NCI-H526 (cell line): ENCODE data around the gene MRPL17.

Experiments
- DNase-seq, 2 experiments: peaks; one replicate each; lab custom pipeline; 2025; lab: John Stamatoyannopoulos, UW

Gene MRPL17

DNA sequence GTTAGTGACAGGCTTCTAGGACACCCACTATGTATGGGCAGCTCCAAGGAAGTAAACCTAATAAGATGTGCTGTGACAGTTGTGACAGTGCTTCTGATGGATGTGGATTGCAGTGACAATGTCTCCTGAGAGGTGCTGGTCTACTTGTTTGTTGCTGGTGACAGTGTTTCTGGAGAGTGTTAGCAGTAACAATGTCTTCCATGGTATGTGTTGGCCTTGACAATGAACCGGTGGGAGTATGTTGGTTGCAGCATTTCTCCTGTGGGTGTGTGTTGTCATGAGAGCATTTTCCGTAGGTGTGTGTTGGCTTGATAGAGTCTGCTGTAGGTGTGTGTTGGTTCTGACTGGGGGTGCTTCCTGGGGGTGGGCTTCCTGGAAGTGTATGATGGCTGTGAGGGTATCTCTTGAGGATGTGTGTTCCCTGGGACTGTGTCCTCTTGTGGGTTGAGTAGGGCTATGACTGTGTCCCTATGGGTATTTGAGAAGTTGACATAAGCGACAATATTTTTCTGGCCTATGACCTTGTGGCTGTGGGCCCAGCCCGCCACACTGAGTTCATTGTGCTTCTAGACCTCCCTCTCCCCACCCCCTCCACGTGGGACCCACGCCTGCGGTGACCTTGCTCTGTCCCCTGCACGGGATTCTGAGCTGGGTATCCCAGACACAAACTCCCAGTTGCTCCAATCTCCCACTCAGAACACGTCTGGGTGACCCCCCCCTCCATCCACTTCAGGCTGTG is 28.7 kb downstream of the MRPL17 start:
- no peak for DNase-seq

DNA sequence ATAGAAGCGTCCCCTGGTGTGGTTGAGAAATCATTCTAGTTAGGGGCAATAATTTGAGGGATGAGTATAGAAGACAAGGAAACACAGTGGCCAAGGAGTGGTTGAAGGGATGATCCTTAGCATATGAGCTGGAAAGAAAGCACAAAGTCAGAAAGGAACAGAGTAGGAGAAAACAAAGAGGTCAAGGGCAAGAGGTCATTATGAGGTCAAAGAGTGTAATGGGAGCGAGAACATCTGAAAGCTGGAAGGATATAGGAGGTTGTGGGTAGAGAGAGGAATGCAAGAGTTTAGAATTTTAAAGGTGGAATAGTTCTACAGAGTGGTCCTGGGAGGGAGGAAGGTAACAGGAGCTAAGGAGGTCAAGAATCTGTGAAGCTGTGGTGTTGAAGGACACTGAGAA is 29.5 kb downstream of the MRPL17 start:
- DNase-seq, result no peak

DNA sequence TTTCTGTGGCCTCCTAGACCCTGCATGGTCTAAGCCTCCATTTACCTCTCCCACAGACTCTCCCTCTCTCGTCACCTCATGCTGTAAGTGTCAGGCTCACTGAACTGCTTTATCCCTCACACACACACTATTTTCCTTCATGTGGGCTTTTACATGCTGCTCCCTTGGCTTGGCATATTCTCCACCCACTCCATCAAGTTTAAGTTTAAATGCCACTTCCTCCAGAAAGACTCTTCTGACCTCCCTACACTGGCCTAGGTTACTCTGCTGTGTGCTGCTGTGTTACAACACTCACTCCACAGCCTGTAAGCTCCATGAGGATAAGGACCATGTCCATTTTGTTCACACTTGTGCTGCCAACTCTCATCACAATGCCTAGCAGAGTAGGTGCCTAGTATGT is 30.0 kb downstream of the MRPL17 start:
- DNase-seq, result no peak

DNA sequence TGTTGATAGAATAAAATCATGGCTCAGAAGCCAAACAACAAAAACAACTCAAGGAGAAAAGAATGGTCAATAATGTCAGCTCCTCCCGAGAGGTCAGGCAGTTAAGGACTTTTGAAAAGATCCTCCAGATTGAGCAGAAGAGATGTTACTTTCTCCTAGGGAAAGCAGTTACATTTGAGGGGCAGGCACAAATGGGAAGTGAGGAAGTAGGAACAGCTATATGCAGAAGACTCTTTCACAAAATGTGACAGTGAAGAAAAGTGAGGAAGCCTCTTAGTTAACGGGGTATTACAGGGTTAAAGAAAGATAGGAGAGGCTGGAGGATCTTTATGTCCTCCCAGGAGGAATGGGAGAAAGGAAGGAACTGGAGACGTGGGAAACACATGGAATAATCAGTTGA is 31.0 kb downstream of the MRPL17 start:
- DNase-seq, result no peak

DNA sequence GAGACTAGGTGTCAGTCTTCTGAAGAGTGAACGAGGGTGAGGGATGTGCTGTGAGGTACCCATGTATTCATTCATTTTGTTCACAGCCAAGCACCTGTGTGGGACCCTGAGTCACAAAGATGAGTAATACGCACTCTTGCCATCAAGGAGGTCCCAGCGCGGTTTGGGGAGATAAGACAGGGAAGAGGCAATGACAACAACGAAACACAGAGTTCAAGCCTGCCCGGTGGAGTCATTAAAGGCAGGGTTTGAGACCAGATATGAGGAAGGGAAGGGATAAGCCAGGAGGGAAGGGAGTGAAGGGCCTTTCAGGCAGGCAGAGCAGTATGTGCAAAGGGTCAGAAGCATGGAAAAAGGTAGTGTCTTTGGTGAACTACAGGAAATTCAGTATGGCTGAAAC is 32.2 kb downstream of the MRPL17 start:
- DNase-seq, result no peak

DNA sequence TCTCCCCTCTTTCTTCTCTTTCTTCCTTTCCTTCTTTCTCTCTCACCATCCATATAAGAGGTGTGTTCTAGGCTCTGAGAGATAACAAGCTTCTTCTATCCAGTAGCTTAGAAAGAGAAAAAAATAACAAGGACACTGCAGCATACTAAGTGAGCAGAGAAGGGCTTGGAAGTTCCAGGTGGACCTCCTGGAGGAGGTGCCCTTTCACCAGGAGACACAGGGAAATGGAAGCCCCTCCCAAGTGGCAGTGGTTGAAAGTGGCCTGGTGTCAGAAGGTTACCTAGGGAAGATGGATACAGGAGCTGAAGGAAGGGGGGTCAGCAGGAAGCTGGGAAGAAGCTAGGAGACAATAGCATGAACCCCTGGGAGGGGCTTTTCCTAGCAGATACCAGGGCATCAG is 33.0 kb downstream of the MRPL17 start:
- DNase-seq, result no peak

DNA sequence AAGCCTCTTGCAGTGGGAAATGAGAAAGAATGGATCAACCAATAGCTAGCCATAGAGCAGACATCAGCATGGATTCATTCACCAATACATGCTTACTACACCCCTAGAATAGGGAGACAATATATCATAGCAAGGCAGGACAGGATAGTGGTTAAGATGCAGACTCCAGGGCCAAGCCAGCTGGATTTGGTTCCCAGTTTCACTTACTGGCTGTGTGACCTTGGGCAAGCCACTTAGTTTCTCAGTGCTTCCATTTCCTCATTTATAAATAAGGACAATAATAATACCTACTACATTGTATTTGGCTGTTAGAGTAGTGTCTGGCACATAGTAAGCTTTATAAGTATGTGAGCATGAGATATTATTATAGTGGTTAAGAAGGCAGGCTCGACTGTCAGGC is 34.6 kb downstream of the MRPL17 start:
- no peak for DNase-seq

DNA sequence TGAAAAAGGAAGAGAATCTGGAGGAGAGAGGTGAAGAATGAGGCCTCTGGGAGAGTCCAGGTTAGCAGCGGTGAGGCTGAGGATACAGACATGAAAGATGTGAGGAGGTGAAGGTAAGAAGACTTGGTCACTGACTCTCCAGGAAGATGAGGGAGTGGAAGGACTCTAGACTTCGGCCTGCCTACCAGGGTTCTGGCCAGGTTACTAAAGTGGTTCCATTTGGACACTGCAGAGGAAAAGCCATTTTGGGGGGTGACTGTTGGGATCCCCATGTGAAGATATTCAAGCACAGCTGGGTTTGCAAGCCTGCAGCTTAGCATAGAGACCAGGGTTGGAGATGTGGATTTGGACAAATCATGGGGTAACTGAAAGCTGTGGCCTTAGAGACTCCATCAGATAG is 35.3 kb downstream of the MRPL17 start:
- no peak for DNase-seq

DNA sequence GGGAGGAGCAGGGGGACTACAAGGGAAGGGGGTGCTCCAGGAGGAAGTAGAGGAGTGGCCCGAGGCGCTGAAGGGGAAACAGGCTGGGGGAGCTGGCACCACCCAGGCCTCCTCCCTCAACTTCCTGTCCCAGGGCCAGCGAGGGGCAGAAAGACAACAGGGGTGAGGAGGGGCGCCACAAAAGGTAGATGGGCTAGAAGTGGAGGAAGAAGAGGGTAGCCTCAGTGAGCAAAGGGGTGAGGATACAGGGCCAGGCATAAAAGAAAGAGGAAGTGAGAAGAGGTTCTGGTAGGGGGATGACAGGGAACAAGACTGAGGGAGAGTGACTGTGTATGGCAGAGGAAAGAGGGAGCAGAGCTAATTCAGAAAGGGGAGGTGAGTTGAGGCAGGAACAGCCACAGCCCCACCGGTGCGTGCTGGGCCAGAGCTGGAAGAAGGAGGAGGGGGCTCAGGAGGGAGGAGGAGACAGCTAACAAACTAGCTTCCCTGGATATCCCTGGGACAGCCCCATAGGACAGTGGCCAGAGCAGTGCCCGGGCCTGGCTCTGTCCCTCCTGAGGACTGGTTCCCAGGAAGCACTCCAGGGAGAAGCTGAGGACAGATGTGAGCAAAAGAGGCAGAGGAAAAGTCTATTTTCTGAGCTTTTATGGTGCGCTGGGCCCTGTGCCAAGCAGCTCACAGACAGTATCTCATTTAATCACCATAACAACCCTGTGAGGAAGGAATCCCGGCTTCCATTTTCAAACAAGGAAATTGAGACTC is 36.0 kb downstream of the MRPL17 start:
- DNase-seq, result no peak

DNA sequence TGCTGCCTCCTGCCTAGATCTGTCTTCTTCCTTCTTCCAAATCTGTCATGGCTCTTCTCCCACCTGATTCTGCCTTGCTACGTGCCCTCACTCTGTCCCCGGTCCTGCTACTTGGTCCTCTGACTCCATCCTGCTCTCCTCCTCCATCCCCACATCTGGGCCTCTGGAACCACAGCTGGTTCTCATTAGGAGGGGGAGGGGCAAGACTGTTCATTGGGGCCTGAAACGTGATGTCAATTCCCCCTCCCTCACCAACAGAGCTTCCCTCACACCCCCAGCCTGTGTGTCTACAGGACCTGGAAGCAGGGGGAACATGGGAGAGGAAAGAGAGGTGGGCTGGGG is 36.6 kb downstream of the MRPL17 start:
- no peak for DNase-seq

DNA sequence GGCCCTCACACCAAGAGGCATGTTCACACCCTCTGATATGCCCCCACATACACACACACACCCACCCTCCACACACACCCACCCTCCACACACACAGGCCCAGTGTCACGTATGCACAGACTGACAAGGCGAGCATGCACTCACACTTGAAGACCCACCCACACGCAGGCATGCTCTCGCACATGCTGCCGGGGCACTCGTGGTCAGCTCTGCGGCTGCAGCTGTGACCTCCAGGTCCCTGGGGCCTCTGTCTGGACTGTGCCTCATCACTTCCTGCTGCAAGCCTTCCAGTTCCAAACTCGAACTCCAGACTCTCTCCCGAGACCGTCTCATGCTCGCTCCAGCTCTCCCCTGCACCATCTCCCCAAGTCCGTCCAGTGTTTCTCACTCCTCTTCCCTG is 37.1 kb downstream of the MRPL17 start:
- no peak for DNase-seq

DNA sequence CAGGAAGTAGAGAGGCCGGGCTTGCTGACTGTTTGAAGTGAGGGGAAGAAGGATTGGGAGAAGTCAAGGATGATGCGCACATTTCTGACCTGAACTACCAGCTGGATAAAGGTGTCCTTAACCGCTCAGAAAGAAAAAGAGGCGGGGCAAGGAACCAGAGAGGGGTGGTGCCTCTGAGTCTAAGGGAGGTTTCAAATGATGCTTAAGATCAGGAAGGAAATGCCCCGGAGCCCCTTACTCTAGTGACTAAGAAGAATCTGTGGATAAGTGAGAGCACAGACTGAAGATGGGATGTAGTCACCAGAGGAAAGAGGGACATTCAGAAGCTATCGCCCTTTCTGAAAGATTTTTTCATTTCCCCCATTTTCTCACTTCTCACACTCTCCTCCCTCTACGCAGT is 40.2 kb downstream of the MRPL17 start:
- no peak for DNase-seq

DNA sequence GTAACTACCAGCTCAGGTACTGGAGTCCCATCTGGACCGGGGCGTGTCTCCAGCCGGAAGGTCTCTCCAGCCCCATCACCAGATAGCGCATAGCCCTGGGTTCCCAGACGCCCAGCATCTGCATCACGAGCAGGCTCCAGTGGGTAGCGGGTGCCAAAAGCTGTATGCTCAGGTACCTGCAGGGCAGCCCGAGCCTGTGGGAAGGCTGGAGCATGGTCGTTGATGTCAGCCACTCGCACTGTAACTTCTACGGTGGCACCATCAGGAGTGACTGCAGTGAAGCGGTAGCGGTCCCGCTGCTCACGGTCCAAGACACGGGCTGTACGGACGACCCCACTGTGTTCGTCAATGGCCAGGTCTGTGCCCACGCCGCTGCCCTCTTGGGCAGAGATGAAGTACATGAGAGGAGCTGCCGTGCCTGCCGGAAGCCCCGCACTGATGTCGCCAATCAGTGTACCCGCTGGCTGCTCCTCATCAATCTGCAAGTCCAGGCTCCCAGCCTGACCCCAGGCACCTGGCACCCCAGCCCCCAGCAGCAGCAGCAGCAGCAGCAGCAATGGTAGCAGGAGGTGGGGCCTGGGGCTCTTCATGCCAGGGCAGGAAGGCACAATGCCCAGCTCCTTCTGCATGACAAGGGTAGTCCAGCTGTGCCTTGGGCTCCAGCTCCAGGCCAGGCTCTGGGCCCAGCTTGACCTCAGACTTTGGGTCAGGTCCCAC is 42.0 kb downstream of the MRPL17 start:
- no peak for DNase-seq

DNA sequence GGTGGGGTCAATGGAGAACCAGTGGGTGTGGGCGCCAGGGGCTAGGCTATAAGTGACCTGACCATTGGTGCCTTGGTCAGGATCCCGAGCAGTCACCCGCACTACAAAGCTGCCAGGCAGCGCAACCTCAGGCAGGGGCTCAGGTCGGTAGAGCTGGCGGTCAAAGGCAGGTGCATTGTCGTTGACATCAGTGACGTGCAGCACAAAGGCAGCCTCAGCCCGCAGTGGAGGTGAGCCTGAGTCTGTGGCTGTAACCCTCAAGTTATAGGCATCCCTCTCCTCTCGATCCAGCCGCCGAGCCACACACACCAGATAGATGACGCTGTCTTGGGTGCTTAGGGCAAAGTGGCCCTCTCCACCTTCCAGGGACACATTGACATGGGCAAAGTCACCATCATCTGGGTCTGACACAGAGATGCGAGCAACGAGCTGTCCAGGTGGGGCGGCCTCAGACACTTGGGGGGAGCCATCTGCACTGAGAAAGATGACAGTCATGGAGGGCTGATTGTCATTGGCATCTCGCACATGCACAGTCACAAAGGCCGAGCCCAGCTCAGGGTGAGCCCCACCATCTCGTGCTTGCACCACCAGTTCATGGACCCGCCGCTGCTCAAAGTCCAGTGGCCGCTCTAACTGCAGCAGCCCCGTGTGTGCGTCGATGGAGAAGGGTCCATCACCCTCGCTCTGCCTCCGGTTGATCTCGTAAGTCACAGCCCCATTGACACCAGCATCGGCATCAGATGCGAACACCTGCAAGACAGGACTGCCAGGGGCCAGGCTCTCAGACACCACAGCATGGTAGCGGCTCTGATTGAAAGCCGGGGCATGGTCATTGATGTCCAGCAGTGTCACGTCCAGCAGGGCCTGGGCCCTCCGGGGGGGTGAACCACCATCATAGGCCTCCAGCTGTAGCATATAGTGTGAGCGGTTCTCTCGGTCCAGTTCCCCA is 42.8 kb downstream of the MRPL17 start:
- DNase-seq, result no peak

DNA sequence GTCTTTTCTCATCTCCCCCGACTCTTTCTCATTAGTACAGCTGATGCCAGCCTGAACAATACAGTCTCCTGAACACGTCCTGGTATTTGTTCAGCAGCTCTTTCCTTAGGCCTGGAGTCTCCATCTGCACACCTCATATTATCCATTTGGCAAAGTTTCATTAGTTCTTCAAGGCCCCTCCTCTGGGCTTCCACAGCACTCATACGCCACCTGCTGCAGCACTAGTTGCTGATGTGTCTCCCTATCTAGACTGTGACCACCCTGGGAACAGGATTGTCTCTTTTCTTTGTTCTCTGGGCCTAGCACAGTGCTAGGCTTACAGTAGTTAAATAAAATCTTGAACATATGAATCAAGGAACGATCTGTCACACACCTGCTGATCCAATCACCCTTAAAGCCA is 44.7 kb downstream of the MRPL17 start:
- no peak for DNase-seq

DNA sequence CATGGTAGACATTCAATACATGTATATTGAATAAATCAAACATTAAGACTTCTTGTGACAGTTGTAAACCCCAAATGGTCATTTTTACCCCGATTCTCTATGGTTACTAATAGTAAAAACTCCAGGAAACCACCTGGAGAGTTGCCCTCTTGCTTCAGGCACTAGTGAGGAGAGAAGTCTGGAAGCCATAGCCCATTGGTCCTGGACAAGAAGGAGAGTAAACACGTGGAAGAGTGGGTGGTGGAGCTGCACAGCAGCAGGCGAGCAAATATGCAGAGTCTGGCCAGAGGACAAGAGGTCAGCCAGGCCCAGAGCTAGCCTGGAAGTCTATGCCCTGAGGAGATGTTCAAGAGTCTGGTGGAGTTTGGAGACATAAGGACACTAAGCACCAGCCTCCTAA is 45.3 kb downstream of the MRPL17 start:
- DNase-seq, result no peak

DNA sequence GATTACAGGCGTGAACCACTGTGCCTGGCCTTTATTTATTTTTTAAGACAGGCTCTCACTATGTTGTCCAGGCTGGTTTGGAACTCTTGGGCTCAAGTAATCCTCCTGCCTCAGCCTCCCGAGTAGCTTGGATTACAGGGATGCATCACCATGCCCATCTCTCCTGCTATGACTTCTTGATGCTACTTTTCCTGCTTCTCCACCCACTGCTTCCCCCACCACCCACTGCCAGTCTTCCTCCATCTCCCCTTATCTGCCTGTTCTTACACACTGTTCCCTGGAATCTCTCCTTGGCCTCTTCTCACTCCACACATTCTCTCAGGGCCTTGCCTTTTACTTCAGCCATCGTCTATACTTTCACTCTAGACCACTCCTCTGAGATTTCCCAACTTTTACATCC is 46.7 kb downstream of the MRPL17 start:
- DNase-seq, result no peak

DNA sequence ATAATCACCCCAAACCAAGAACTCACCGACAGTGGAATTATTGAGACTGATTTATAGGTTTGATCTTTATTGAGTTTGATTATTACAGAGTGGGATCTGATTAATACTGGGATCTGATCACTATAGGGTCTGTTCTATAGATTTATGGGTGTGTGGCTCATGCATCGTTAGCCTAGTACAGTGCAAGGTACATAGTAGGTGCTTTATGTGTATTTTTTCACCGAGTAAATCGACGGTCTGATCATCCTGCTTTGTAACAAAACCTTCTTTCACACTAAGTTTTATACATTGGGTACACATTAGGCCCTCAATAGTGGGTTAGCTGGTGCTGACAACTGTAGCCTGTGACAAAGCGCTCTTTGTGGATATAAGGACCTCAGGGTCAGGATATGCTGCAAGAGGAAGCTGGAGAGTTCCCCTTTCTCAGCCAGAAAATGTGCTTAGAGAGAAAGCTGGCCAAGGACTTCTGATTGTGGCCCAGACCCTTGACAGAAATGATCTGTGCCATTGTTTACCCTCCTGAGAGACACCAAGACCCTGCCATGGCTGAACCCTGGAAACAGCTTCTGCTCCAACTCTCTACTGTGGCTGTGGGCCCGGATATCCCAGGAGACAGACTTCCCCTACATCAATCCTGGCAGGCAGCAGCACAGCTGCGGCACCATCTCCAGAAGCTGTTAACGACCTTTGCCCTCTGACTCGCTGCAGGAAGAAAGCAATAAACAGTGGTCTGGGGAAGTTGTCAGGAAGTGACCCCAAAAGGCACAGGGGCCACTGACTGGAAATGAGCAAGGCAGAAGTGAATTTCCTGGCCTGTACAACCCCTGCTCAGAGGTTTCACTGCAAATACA is 47.8 kb downstream of the MRPL17 start:
- DNase-seq, result peak; percentile 15 to 45

DNA sequence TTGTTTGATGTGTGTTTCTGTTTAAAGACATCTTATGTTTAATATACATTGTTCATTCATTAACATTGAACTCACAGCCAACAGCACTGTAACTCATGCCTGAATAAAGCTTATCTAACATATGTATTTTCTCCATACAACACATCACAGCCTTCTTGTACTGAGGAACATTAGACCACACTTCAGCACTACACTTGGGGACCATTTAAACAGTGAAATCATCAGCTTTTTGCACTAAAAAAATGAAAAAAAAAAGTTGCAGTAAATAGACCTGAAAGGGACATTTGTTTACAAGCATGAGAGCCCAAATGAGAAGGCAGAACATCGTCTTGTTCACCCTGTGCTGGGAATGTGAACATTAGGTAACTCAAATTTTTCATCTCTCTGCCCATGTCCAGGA is 48.6 kb downstream of the MRPL17 start:
- DNase-seq, result no peak

DNA sequence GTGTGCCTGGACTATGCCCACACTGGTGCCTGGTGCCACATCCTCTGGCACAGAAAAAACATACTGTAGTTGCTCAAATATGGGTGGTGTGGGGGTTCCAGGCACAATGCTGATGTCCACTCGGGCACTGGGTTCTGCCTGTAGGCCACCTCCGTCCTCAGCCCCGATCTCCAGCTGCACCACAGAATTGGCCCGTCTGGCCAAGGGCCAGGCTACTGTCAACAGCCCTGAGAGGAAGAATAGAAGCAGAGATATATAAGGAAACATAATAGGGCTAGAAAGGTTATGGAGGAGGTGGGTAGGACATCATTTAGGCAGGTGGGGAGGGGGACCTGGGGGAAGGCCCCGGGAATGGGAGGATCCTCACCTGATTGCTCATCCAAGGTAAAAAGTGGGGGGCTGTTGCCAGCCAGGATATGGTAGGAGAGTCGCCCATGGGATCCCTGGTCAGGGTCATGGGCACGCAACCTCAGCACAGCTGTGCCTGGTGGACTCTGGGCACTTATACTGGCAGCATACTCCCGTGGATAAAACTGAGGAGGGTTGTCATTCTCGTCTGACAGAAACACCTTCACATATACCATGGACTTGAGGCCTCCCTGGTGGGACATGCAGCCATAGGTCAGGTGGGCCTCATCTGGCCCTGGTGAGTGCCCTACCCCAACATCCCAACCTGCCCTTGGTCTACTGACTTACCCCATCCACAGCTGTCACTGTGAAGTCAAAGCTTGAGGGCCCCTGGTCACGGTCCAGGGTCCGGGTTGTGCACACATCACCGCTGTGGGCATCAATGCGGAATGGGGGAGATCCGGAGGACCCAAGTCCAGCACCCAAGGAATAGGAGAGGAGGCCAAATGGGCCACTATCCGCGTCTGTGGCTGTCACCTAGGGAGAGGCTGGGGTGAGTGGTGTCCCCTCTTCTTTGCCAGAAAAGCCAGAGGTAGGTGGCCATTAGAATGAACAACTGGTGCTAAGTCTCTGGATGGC is 49.4 kb downstream of the MRPL17 start:
- no peak for DNase-seq
